Endodermal cell (in vitro differentiated cells): Measurements from ENCODE around the gene SORL1-AS1.

ENCODE experiments used
- DNase-seq: peaks from one replicate; pipeline ENCODE4 v3.0.0-alpha.2; 2017
- H3K27ac ChIP-seq: 2 replicates; pipeline ENCODE4 v1.5.1; 2013; ENCODE audit warnings: mild to moderate bottlenecking, low read depth, low read length, moderate library complexity
- H3K27me3 ChIP-seq: 2 replicates; pipeline ENCODE4 v1.6.1; 2013; ENCODE audit warnings: mild to moderate bottlenecking, low read length, moderate library complexity; ENCODE audit not compliant: insufficient read depth, control insufficient read depth, poor library complexity, severe bottlenecking
- H3K36me3 ChIP-seq: 2 replicates; pipeline ENCODE4 v1.7.0; 2013; ENCODE audit warnings: mild to moderate bottlenecking, low read length, moderate library complexity; ENCODE audit not compliant: control insufficient read depth, insufficient read depth
- H3K4me1 ChIP-seq: one replicate; pipeline ENCODE4 v1.7.0; 2013; ENCODE audit warnings: low read length; ENCODE audit not compliant: control insufficient read depth, insufficient read depth
- H3K4me3 ChIP-seq: 2 replicates; pipeline ENCODE4 v1.5.1; 2013; ENCODE audit warnings: mild to moderate bottlenecking, low read length, moderate library complexity
- H3K9ac ChIP-seq: 2 replicates; pipeline ENCODE4 v1.6.1; 2013; ENCODE audit warnings: mild to moderate bottlenecking, low read length, moderate library complexity; ENCODE audit not compliant: poor library complexity, severe bottlenecking; ENCODE audit errors: extremely low read depth
- H3K9me3 ChIP-seq: 2 replicates; pipeline ENCODE4 v1.6.1; 2013; ENCODE audit warnings: mild to moderate bottlenecking, low read length, moderate library complexity; ENCODE audit not compliant: control insufficient read depth
- H3K27ac Mint-ChIP-seq: 2 replicates; pipeline ENCODE4 v1.8.0; 2020; ENCODE audit warnings: mixed read lengths
- H3K27me3 Mint-ChIP-seq: 2 replicates; pipeline ENCODE4 v1.8.0; 2021; ENCODE audit warnings: mild to moderate bottlenecking, mixed read lengths; ENCODE audit not compliant: insufficient read depth
- H3K36me3 Mint-ChIP-seq: 2 replicates; pipeline ENCODE4 v1.8.0; 2020; ENCODE audit warnings: low read depth, mixed read lengths
- H3K4me1 Mint-ChIP-seq: 2 replicates; pipeline ENCODE4 v1.8.0; 2020; ENCODE audit warnings: mixed read lengths
- H3K4me3 Mint-ChIP-seq: 2 replicates; pipeline ENCODE4 v1.8.0; 2020; ENCODE audit warnings: mild to moderate bottlenecking, moderate library complexity, mixed read lengths
- H3K9me3 Mint-ChIP-seq: 2 replicates; pipeline ENCODE4 v1.8.0; 2020; ENCODE audit warnings: mild to moderate bottlenecking, mixed read lengths
- WGBS, 2 experiments: methylation state at CpG; one replicate each; pipeline versions ENCODE4 v1.1.5 to v1.1.7; 2013; ENCODE audit warnings: missing lambda C conversion rate in 2 of 2, mixed read lengths in 1 of 2; ENCODE audit not compliant: insufficient coverage in 1 of 2, insufficient read length in 1 of 2; 5-methylcytosine and 5-hydroxymethylcytosine counted together
- TF ChIP-seq, protein P1 (sequence below): fragments of 200-600 bp; sonication (generic); conservative IDR thresholded peaks from 2 replicates; pipeline ENCODE4 v1.5.0; 2021; ENCODE audit warnings: antibody characterized with exemption, mild to moderate bottlenecking

SORL1-AS1 gene

DNA sequence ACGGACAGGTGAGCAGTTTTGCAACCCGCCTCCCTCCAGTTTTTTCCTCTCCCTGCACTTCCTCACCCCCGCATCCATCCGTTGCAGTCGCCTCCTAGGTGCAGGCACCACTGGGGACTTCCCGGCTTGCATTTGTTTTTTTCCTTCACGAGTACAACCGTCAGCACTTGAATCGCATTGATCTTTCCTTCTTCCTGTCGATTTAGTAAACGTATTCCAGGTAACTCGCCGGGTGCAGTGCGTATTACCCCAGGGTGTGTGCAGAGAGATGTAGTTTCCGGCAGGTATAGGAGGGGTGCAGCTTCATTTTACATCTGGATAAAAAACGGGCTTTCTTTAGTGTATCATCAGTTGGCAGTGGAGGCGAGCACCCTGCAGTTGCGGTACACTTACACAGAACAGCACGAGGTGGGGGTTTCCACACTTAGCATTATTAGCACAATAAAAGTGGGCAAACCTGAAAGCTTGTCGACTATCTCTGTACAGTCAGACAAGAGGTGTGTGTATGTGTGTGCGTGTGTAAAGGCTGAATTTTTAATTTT, at the start of gene SORL1-AS1:
TSS of gene SORL1-AS1 (minus strand) at position 359 of the 542 bp plus-strand sequence.
- H3K9ac ChIP-seq, result peak within 1 kb of the TSS; percentile 61
- DNase-seq, result no peak

DNA sequence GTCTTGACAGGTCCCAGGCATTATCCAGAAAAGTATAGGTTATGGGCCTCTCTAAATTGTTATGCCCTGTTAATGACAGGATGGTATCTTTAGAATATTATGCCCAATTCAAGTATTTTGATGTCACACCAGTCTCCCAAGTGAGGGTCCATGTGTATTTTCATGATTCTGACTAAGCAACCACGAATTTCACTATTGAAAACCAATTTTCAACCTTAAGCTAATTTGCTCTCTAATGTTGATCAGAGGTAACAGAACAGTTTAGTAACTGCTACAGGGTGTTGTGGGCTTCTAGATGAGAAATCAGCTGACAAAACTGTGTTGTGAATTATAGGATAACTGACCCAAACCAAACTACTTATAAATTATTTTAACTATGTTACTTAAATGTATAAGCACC, 48.0 kb upstream of the SORL1-AS1 start:
- Histone ChIP-seq H3K27me3 (no peaks in the 10 kb centered on the region), H3K9ac (no peak overlapping the region), H3K27ac (no peak overlapping the region), H3K36me3 (peaks cover 8% of the 10 kb centered on the region), H3K4me1 (no peaks in the 10 kb centered on the region), H3K4me3 (no peak overlapping the region), H3K9me3 (peaks cover 23% of the 10 kb centered on the region)
- H3K9me3 Mint-ChIP-seq, result peaks cover 30% of the 10 kb centered on the region
- peaks cover 23% of the 10 kb centered on the region for H3K4me1 Mint-ChIP-seq
- H3K4me3 Mint-ChIP-seq, result no peak overlapping the region
- H3K36me3 Mint-ChIP-seq, result peaks cover 77% of the 10 kb centered on the region
- no peaks in the 10 kb centered on the region for H3K27me3 Mint-ChIP-seq
- no peak overlapping the region for H3K27ac Mint-ChIP-seq
- DNase-seq, result no peak
- WGBS, 2 experiments, result 93% methylated on average over 1 of the region's 1 CpG; no CpG with 5 or more reads in 1 of the 2 experiments
- TF ChIP-seq, protein P1, sequence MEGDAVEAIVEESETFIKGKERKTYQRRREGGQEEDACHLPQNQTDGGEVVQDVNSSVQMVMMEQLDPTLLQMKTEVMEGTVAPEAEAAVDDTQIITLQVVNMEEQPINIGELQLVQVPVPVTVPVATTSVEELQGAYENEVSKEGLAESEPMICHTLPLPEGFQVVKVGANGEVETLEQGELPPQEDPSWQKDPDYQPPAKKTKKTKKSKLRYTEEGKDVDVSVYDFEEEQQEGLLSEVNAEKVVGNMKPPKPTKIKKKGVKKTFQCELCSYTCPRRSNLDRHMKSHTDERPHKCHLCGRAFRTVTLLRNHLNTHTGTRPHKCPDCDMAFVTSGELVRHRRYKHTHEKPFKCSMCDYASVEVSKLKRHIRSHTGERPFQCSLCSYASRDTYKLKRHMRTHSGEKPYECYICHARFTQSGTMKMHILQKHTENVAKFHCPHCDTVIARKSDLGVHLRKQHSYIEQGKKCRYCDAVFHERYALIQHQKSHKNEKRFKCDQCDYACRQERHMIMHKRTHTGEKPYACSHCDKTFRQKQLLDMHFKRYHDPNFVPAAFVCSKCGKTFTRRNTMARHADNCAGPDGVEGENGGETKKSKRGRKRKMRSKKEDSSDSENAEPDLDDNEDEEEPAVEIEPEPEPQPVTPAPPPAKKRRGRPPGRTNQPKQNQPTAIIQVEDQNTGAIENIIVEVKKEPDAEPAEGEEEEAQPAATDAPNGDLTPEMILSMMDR, result no peak

More for the DNA sequence above, at the start of gene SORL1-AS1:
- H3K36me3 Mint-ChIP-seq, result no peaks in the 10 kb centered on the region
- TF ChIP-seq, protein P1, result no peak
- WGBS, 2 experiments, result 3 to 5% methylated on average over 12 to 21 of the region's 21 CpGs
- H3K27me3 Mint-ChIP-seq, result peaks cover 10% of the 10 kb centered on the region
- H3K4me3 Mint-ChIP-seq, result peak within 1 kb of the TSS; percentile 86
- peak within 1 kb of the TSS; percentile 80 for H3K27ac Mint-ChIP-seq
- no peak within 1 kb of the TSS for H3K27ac ChIP-seq
- H3K36me3 ChIP-seq, result no peaks in the 10 kb centered on the region
- H3K4me3 ChIP-seq, result peak within 1 kb of the TSS; percentile 97
- peaks cover 68% of the 10 kb centered on the region for H3K4me1 Mint-ChIP-seq
- peaks cover 5% of the 10 kb centered on the region for H3K27me3 ChIP-seq
- H3K4me1 ChIP-seq, result peaks cover 12% of the 10 kb centered on the region
- no peaks in the 10 kb centered on the region for H3K9me3 Mint-ChIP-seq
- no peaks in the 10 kb centered on the region for H3K9me3 ChIP-seq

DNA sequence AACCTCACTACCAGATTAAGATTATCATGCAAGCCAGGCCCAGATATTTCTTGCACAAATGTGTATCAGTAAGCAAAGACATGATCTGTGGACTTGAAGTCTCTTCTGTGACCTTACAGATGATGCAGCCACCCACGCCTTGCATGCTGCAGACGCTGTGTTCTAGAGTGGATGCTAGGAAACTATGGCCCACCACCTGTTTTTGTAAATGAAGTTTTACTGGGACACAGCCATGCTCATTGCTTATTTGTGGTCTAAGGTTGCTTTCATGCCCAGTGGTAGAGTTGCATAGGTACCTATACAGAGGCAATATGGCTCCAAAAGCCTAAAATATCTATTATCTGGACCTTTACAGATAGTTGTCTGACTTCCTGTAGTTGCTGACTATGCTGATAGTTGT, 47.5 kb upstream of the SORL1-AS1 start:
- Histone ChIP-seq H3K4me1 (no peaks in the 10 kb centered on the region), H3K27me3 (no peaks in the 10 kb centered on the region), H3K27ac (no peak overlapping the region), H3K36me3 (peaks cover 8% of the 10 kb centered on the region), H3K4me3 (no peak overlapping the region), H3K9me3 (peaks cover 19% of the 10 kb centered on the region), H3K9ac (no peak overlapping the region)
- WGBS, 2 experiments, result 49 to 58% methylated on average over 2 of the region's 2 CpGs
- H3K36me3 Mint-ChIP-seq, result peaks cover 75% of the 10 kb centered on the region
- TF ChIP-seq, protein P1, result no peak
- peaks cover 23% of the 10 kb centered on the region for H3K4me1 Mint-ChIP-seq
- no peak overlapping the region for H3K4me3 Mint-ChIP-seq
- no peaks in the 10 kb centered on the region for H3K27me3 Mint-ChIP-seq
- no peak overlapping the region for H3K27ac Mint-ChIP-seq
- peaks cover 26% of the 10 kb centered on the region for H3K9me3 Mint-ChIP-seq
- no peak for DNase-seq
